ENCODE results near the gene SLC25A47.
"Not testable (repeated sequence)": the region's sequence is repeated elsewhere in the genome, so short reads cannot be mapped to it uniquely, and the experiment has no call there.

Gene SLC25A47

GRCh38 chr14:100328495-100329163, 5.5 kb downstream of the SLC25A47 start:
- no peak for DNase-seq

- DNase-seq, result no peak
Observed at GRCh38 chr14:100329233-100330006, 6.3 kb downstream of the SLC25A47 start.

GRCh38 chr14:100330007-100330344, 6.8 kb downstream of the SLC25A47 start:
- DNase-seq, result no peak

GRCh38 chr14:100330388-100330931, 7.3 kb downstream of the SLC25A47 start:
- no peak for DNase-seq

GRCh38 chr14:100332071-100332639, 9.0 kb downstream of the SLC25A47 start:
- DNase-seq, result no peak

- DNase-seq, result no peak
Observed at GRCh38 chr14:100332797-100333196, 9.7 kb downstream of the SLC25A47 start.

- DNase-seq, result no peak
Observed at GRCh38 chr14:100333311-100333710, 10.2 kb downstream of the SLC25A47 start.

- no peak for DNase-seq
Observed at GRCh38 chr14:100333827-100334226, 10.7 kb downstream of the SLC25A47 start.

GRCh38 chr14:100334904-100335303, 11.8 kb downstream of the SLC25A47 start:
- no peak for DNase-seq

GRCh38 chr14:100336618-100337530, 13.7 kb downstream of the SLC25A47 start:
- no peak for DNase-seq

- no peak for DNase-seq
Observed at GRCh38 chr14:100339766-100340422, 16.8 kb downstream of the SLC25A47 start.

GRCh38 chr14:100340423-100340813, 17.3 kb downstream of the SLC25A47 start:
- no peak for DNase-seq

- no peak for DNase-seq
Observed at GRCh38 chr14:100341301-100342031, 18.3 kb downstream of the SLC25A47 start.

GRCh38 chr14:100342195-100342594, 19.1 kb downstream of the SLC25A47 start:
- DNase-seq, result no peak

- not testable (repeated sequence) for DNase-seq
Observed at GRCh38 chr14:100342826-100343225, 19.7 kb downstream of the SLC25A47 start.

- not testable (repeated sequence) for DNase-seq
Observed at GRCh38 chr14:100344657-100345056, 21.5 kb downstream of the SLC25A47 start.

- DNase-seq, result no peak
Observed at GRCh38 chr14:100345711-100346110, 22.6 kb downstream of the SLC25A47 start.

- no peak for DNase-seq
Observed at GRCh38 chr14:100346306-100347091, 23.4 kb downstream of the SLC25A47 start.

- no peak for DNase-seq
Observed at GRCh38 chr14:100348253-100348729, 25.2 kb downstream of the SLC25A47 start.
